NCI-H226 (cell line): ENCODE measurements around the gene RPS27L.

Experiments
- DNase-seq: peaks from one replicate; pipeline ENCODE4 v3.0.0-alpha.2; 2015

Gene RPS27L

GRCh38 chr15:63157118-63157843 lies at the start of gene RPS27L:
RPS27L (minus strand) TSS chr15:63157477; CDS start chr15:63157405, 72 bp downstream.
- peak; percentile 97 for DNase-seq

- no peak for DNase-seq
These were observed 48.8 kb upstream of the RPS27L start for GRCh38 chr15:63206079-63206478.

- DNase-seq, result peak; percentile 33
These were observed 46.3 kb upstream of the RPS27L start for GRCh38 chr15:63203451-63204090.

GRCh38 chr15:63202861-63203260 lies 45.6 kb upstream of the RPS27L start:
- DNase-seq, result no peak

GRCh38 chr15:63200464-63201249 lies 43.4 kb upstream of the RPS27L start:
- DNase-seq, result no peak

- DNase-seq, result no peak
These were observed 41.3 kb upstream of the RPS27L start for GRCh38 chr15:63198371-63199250.

GRCh38 chr15:63197626-63198025 lies 40.3 kb upstream of the RPS27L start:
- no peak for DNase-seq

GRCh38 chr15:63196842-63197241 lies 39.6 kb upstream of the RPS27L start:
- no peak for DNase-seq

- DNase-seq, result no peak
These were observed 38.3 kb upstream of the RPS27L start for GRCh38 chr15:63195569-63196015.

GRCh38 chr15:63194880-63195568 lies 37.7 kb upstream of the RPS27L start:
- DNase-seq, result no peak

GRCh38 chr15:63194302-63194701 lies 37.0 kb upstream of the RPS27L start:
- DNase-seq, result no peak

- no peak for DNase-seq
These were observed 35.4 kb upstream of the RPS27L start for GRCh38 chr15:63192619-63193206.

GRCh38 chr15:63191895-63192618 lies 34.8 kb upstream of the RPS27L start:
- DNase-seq, result peak; percentile 41

GRCh38 chr15:63190769-63191649 lies 33.7 kb upstream of the RPS27L start:
- no peak for DNase-seq

GRCh38 chr15:63189941-63190768 lies 32.9 kb upstream of the RPS27L start:
- no peak for DNase-seq

GRCh38 chr15:63188926-63189871 lies 31.9 kb upstream of the RPS27L start, which contains the start of gene RAB8B:
RAB8B (plus strand) TSS chr15:63189606; CDS start chr15:63189625, 19 bp downstream.
- DNase-seq, result peak; percentile 95

- no peak for DNase-seq
These were observed 31.1 kb upstream of the RPS27L start for GRCh38 chr15:63188247-63188925.
